DND-41 (cell line): ENCODE measurements around the gene MRPL20.

Experiments
- ATAC-seq: fragments of 200-7000 bp; cut with Tn5 transposase; 3 replicates; pipeline ENCODE4 v1.9.1; 2021; ENCODE audit warnings: low read depth; ENCODE audit not compliant: insufficient read depth
- DNase-seq: peaks from one replicate; pipeline ENCODE4 v3.0.0-alpha.2; 2020
- H2AFZ ChIP-seq: 2 replicates; pipeline ENCODE4 v1.6.0; 2012; ENCODE audit warnings: low read depth, low read length
- H3K27ac ChIP-seq: 2 replicates; pipeline ENCODE4 v1.5.1; 2012; ENCODE audit warnings: low read length, inconsistent platforms
- H3K27me3 ChIP-seq: fragments of 200-600 bp; sonication (generic); 2 replicates; pipeline ENCODE4 v1.6.0; 2012; ENCODE audit warnings: low read length, mild to moderate bottlenecking, inconsistent platforms; ENCODE audit not compliant: insufficient read depth, poor library complexity
- H3K36me3 ChIP-seq: 2 replicates; pipeline ENCODE4 v1.5.1; 2012; ENCODE audit warnings: low read length, inconsistent platforms; ENCODE audit not compliant: insufficient read depth
- H3K4me1 ChIP-seq: 2 replicates; pipeline ENCODE4 v1.5.1; 2012; ENCODE audit warnings: mild to moderate bottlenecking, low read length; ENCODE audit not compliant: insufficient read depth
- H3K4me2 ChIP-seq: 2 replicates; pipeline ENCODE4 v1.6.0; 2012; ENCODE audit warnings: mild to moderate bottlenecking, moderate library complexity, low read length, inconsistent platforms; ENCODE audit not compliant: insufficient read depth
- H3K4me3 ChIP-seq, 2 experiments: fragments of 200-600 bp in 1 of 2; shearing (Covaris generic) in 1 of 2; 2 replicates each; pipeline ENCODE4 v1.5.1; 2012 to 2016; ENCODE audit warnings: inconsistent platforms in 2 of 2, low read length in 2 of 2, mild to moderate bottlenecking in 2 of 2, low read depth in 1 of 2, moderate library complexity in 1 of 2
- H3K79me2 ChIP-seq: 2 replicates; pipeline ENCODE4 v1.6.0; 2012; ENCODE audit warnings: low read length, inconsistent platforms; ENCODE audit not compliant: insufficient read depth
- H3K9ac ChIP-seq: 2 replicates; pipeline ENCODE4 v1.6.0; 2012; ENCODE audit warnings: low read depth, mild to moderate bottlenecking, inconsistent platforms, low read length, moderate library complexity
- H3K9me3 ChIP-seq: 2 replicates; pipeline ENCODE4 v1.5.1; 2012; ENCODE audit warnings: low read length, moderate library complexity, mild to moderate bottlenecking, inconsistent platforms; ENCODE audit not compliant: insufficient read depth, severe bottlenecking
- H4K20me1 ChIP-seq: 2 replicates; pipeline ENCODE4 v1.6.0; 2012; ENCODE audit warnings: low read length; ENCODE audit not compliant: insufficient read depth
- CTCF ChIP-seq: IDR thresholded peaks from 2 replicates; pipeline ENCODE4 v1.5.1; 2012; ENCODE audit warnings: borderline replicate concordance, low read length, moderate library complexity, mild to moderate bottlenecking; ENCODE audit not compliant: poor library complexity, severe bottlenecking; ENCODE audit errors: extremely low read depth
- EZH2 ChIP-seq: IDR thresholded peaks from 3 replicates; pipeline ENCODE4 v1.6.1; 2012; ENCODE audit warnings: borderline replicate concordance, low read depth, mild to moderate bottlenecking, moderate library complexity, low read length, inconsistent platforms; ENCODE audit not compliant: severe bottlenecking

The MRPL20 gene

GRCh38 chr1:1361982-1362423, 45.1 kb downstream of the MRPL20 start:
- Histone ChIP-seq H3K27ac (no peak overlapping the region), H4K20me1 (no peaks in the 10 kb centered on the region), H3K9me3 (peaks cover 13% of the 10 kb centered on the region), H3K4me1 (no peaks in the 10 kb centered on the region), H3K27me3 (no peaks in the 10 kb centered on the region), H3K4me2 (no peak overlapping the region), H2AFZ (no peak overlapping the region), H3K9ac (no peak overlapping the region), H3K36me3 (no peaks in the 10 kb centered on the region), H3K4me3 (no peak overlapping the region), H3K79me2 (no peaks in the 10 kb centered on the region)
- no peak for ATAC-seq
- TF ChIP-seq CTCF (no peak), EZH2 (no peak)
- DNase-seq, result no peak

GRCh38 chr1:1361233-1361981, 45.7 kb downstream of the MRPL20 start:
- no peaks in the 10 kb centered on the region for H3K79me2 ChIP-seq
- no peaks in the 10 kb centered on the region for H4K20me1 ChIP-seq
- no peak for ATAC-seq
- TF ChIP-seq EZH2 (no peak), CTCF (no peak)
- H3K27me3 ChIP-seq, result no peaks in the 10 kb centered on the region
- H3K4me3 ChIP-seq, result no peak overlapping the region
- no peaks in the 10 kb centered on the region for H3K4me1 ChIP-seq
- H3K9me3 ChIP-seq, result peaks cover 7% of the 10 kb centered on the region
- H3K9ac ChIP-seq, result no peak overlapping the region
- no peak overlapping the region for H2AFZ ChIP-seq
- DNase-seq, result no peak
- no peaks in the 10 kb centered on the region for H3K36me3 ChIP-seq
- H3K4me2 ChIP-seq, result no peak overlapping the region
- H3K27ac ChIP-seq, result no peak overlapping the region

- Histone ChIP-seq H3K36me3 (no peaks in the 10 kb centered on the region), H3K79me2 (no peaks in the 10 kb centered on the region), H3K27me3 (no peaks in the 10 kb centered on the region), H3K4me2 (no peak overlapping the region), H3K9ac (no peak overlapping the region), H3K27ac (no peak overlapping the region), H3K4me1 (no peaks in the 10 kb centered on the region), H3K9me3 (no peaks in the 10 kb centered on the region), H3K4me3 (no peak overlapping the region), H4K20me1 (no peaks in the 10 kb centered on the region), H2AFZ (no peak overlapping the region)
- DNase-seq (no peak), ATAC-seq (no peak)
- TF ChIP-seq EZH2, result no peak
- no peak for TF ChIP-seq CTCF
Measured at GRCh38 chr1:1360506-1361169, 46.5 kb downstream of the MRPL20 start.
